ENCODE measurements around the gene FURIN. TPM values are rescaled to one million over a fixed set of nuclear protein-coding genes. Genes with fewer than 3 reads are reported as not detected.

The FURIN gene
- total and polyA plus RNA-seq, 9 of the 15 experiments (the other 6 are each of a cell fraction or from before 2014, with no cell fraction given) = 0.92 to 99.9 (median 34.8) TPM

DNA sequence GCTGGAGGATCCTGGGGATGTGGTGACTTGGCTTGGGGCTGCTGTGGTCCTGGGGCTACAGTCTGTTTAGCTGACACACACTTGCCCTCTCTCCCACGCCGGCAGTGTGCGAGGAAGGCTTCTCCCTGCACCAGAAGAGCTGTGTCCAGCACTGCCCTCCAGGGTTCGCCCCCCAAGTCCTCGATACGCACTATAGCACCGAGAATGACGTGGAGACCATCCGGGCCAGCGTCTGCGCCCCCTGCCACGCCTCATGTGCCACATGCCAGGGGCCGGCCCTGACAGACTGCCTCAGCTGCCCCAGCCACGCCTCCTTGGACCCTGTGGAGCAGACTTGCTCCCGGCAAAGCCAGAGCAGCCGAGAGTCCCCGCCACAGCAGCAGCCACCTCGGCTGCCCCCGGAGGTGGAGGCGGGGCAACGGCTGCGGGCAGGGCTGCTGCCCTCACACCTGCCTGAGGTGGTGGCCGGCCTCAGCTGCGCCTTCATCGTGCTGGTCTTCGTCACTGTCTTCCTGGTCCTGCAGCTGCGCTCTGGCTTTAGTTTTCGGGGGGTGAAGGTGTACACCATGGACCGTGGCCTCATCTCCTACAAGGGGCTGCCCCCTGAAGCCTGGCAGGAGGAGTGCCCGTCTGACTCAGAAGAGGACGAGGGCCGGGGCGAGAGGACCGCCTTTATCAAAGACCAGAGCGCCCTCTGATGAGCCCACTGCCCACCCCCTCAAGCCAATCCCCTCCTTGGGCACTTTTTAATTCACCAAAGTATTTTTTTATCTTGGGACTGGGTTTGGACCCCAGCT lies 13.0 kb downstream of the FURIN start:
- no peak for DNase-seq (ENCODE audit: extremely low read depth in 1 of 4, low spot score in 3 of 4)
- Histone ChIP-seq H3K4me1 (replicated peaks in 1 of 2; ENCODE audit: control insufficient read depth in 2 of 2, insufficient read depth in 2 of 2, low read length in 2 of 2) (peaks cover 10 to 62% of the 10 kb centered on the region in 2 experiments; a peak in 4 of 5 replicates), H3K4me3 (no peak overlapping the region), H3K4me2 (ENCODE audit: insufficient read depth, low read length) (no peak overlapping the region), H2AFZ (ENCODE audit: low read depth, low read length) (no peak overlapping the region), H3K9me1 (ENCODE audit: control insufficient read depth, insufficient read depth, low read length) (peaks cover 3% of the 10 kb centered on the region), H3K36me3 (ENCODE audit: control insufficient read depth, insufficient read depth, low read length) (peaks cover 71% of the 10 kb centered on the region), H3K27me3 (ENCODE audit: control insufficient read depth in 2 of 2, insufficient read depth in 2 of 2, low read length in 2 of 2) (no peaks in the 10 kb centered on the region), H3K9me3 (replicated peaks; ENCODE audit: control insufficient read depth, insufficient read depth, low read depth, low read length) (no peaks in the 10 kb centered on the region), H3K79me2 (ENCODE audit: control insufficient read depth, insufficient read depth, low read length) (peaks cover 2% of the 10 kb centered on the region; the same call in 1 of the 3 replicates), H3K27ac (ENCODE audit: extremely low read depth, low read depth, low read length) (no peak overlapping the region), H4K20me1 (replicated peaks; ENCODE audit: control insufficient read depth, insufficient read depth, low read length) (peaks cover 6% of the 10 kb centered on the region; the same call in 1 of the 2 replicates), H3K9ac (ENCODE audit: insufficient read depth in 1 of 2, low read depth in 2 of 2, low read length in 2 of 2) (peak overlapping the region in 1 of 2 experiments; percentile 28; a peak in 1 of 4 replicates)
- no peak for ATAC-seq
- no TSS peak for BruUV-seq (replicated peaks)
- in situ Hi-C loops (cut with MboI) = loop anchor here (10.0 kb wide), 1 partner anchor 567 kb away; no protein-coding TSS in a partner anchor
- ChIA-PET POLR2A (interaction anchor here (0.6 to 1.7 kb wide), 11 partner anchors 8 to 92 kb away, joined by 3 to 8 read pairs (median 3); partner anchors contain the start of gene FURIN), CTCF (ENCODE audit: low intra/inter-chr PET ratio) (no interaction called here)
- TF ChIP-seq CBFB (CRISPR knock-in tag; IDR thresholded peaks at IDR 0.05) (no peak), RBM22 (IDR thresholded peaks at IDR 0.05; ENCODE audit: low read depth, low read length, poor library complexity, severe bottlenecking) (peak; percentile 39), FOXA3 (CRISPR knock-in tag; conservative IDR thresholded peaks at IDR 0.05 in 1 of 2, IDR thresholded peaks at IDR 0.05 in 1 of 2) (0 out of 4 replicates have a peak, but pooled peaks of 1 of the 2 experiments have one; percentile 8), ZNF263 (CRISPR knock-in tag; IDR thresholded peaks at IDR 0.05; ENCODE audit: borderline replicate concordance) (peak; percentile 45; the same call in 1 of the 2 replicates), CXXC5 (CRISPR knock-in tag; IDR thresholded peaks at IDR 0.05) (no peak), POLR2G (IDR thresholded peaks at IDR 0.05; ENCODE audit: low read depth, low read length) (peak; percentile 52; the same call in 1 of the 2 replicates), RBFOX2 (IDR thresholded peaks at IDR 0.05; ENCODE audit: low read depth, low read length) (peak; percentile 69)
- FAIRE-seq = no peak
- intact Hi-C loops (cut with micrococcal nuclease) = loop anchor here (10.0 kb wide), 1 partner anchor 557 kb away; no protein-coding TSS in a partner anchor
- WGBS (ENCODE audit: insufficient coverage, low coverage, missing lambda C conversion rate) = 89% methylated on average over 32 of the region's 35 CpGs

Measured in K562 (cell line).